Mesothelial cell of epicardium (in vitro differentiated cells): Measurements from ENCODE around the gene RASAL3. TPM values are rescaled to one million over a fixed set of nuclear protein-coding genes. Genes with fewer than 3 reads are reported as not detected.

Experiments used
- DNase-seq, 2 experiments: peaks; one replicate each; pipeline ENCODE4 v3.0.0; 2021; ENCODE audit warnings: low spot score in 2 of 2; ENCODE audit not compliant: unreplicated experiment in 2 of 2
- H3K27ac Mint-ChIP-seq: 2 replicates; pipeline ENCODE4 v1.8.0; 2021; ENCODE audit warnings: mixed read lengths
- H3K27me3 Mint-ChIP-seq: 2 replicates; pipeline ENCODE4 v1.8.0; 2021; ENCODE audit warnings: low read depth, mixed read lengths
- H3K36me3 Mint-ChIP-seq: 2 replicates; pipeline ENCODE4 v1.8.0; 2021; ENCODE audit warnings: mixed read lengths
- H3K4me1 Mint-ChIP-seq: 2 replicates; pipeline ENCODE4 v1.8.0; 2021; ENCODE audit warnings: mixed read lengths
- H3K4me3 Mint-ChIP-seq: 2 replicates; pipeline ENCODE4 v1.8.0; 2021; ENCODE audit warnings: mild to moderate bottlenecking, moderate library complexity, mixed read lengths
- H3K9me3 Mint-ChIP-seq: 2 replicates; pipeline ENCODE4 v1.8.0; 2021; ENCODE audit warnings: mixed read lengths
- total RNA-seq: library from RNA; stranded (reverse); gene quantifications from 3 replicates; pipeline ENCODE4 v1.2.1, GENCODE V29; 2021
- TF ChIP-seq, protein P1 (sequence below): fragments of 200-600 bp; sonication (generic); IDR thresholded peaks from one replicate; pipeline ENCODE4 v1.5.0; 2021; ENCODE audit warnings: antibody characterized with exemption; ENCODE audit not compliant: unreplicated experiment

The RASAL3 gene
- total RNA-seq, 1 donor from 2014 or later: not detected

DNA sequence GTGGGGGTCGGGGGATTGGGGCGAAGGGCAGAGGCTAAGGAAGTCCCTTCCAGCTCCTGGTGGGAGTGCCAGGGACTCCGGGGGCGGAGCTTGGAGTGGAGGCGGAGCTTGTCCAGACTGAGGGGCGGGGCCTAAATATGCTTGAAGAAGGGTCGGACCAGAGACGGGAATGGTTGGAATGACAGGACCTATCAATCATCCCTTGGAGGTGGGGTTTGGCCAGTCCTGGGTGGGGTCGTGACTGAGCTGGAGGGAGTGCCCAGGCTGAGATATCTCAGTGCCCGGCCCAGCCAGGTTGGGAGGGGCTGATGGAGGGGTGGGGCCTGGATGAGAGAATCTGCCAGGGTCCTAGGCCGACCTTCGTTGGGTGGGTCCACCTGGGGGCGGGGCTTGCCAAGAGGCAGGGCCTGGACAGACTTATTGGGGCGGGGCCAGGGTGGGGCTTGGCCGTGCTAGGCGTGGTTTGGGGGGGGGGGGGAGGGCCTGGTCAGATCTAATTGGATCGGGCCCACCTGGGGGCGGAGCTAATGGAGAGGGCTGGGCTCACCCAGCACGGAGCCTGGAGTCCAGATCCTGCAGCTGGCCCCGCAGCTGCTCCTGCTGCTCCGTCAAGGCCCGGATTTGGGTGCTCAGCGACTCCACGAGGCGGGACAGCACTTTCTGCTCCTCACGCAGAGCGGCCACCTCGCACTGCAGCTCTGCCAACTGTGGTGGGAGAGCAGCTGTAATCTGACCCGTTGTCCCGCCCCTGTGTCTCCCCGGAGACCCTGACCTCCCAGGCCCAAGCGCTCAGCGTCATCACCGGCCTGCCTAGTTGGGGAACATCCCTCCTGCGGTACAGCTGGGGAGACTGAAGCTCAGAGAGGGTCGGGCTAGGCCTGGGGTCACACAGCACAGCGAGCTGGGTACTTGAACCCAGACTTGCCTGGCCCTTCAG is 12.0 kb downstream of the RASAL3 start:
- H3K4me1 Mint-ChIP-seq: peaks cover 18% of the 10 kb centered on the region
- H3K4me3 Mint-ChIP-seq: peak overlapping the region; percentile 40
- peaks cover 1% of the 10 kb centered on the region for H3K36me3 Mint-ChIP-seq
- H3K27ac Mint-ChIP-seq: no peak overlapping the region
- H3K27me3 Mint-ChIP-seq: peaks cover 61% of the 10 kb centered on the region
- peak in 1 of 2 experiments; percentile 67 for DNase-seq
- TF ChIP-seq, protein P1, sequence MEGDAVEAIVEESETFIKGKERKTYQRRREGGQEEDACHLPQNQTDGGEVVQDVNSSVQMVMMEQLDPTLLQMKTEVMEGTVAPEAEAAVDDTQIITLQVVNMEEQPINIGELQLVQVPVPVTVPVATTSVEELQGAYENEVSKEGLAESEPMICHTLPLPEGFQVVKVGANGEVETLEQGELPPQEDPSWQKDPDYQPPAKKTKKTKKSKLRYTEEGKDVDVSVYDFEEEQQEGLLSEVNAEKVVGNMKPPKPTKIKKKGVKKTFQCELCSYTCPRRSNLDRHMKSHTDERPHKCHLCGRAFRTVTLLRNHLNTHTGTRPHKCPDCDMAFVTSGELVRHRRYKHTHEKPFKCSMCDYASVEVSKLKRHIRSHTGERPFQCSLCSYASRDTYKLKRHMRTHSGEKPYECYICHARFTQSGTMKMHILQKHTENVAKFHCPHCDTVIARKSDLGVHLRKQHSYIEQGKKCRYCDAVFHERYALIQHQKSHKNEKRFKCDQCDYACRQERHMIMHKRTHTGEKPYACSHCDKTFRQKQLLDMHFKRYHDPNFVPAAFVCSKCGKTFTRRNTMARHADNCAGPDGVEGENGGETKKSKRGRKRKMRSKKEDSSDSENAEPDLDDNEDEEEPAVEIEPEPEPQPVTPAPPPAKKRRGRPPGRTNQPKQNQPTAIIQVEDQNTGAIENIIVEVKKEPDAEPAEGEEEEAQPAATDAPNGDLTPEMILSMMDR: no peak
- H3K9me3 Mint-ChIP-seq: no peaks in the 10 kb centered on the region

DNA sequence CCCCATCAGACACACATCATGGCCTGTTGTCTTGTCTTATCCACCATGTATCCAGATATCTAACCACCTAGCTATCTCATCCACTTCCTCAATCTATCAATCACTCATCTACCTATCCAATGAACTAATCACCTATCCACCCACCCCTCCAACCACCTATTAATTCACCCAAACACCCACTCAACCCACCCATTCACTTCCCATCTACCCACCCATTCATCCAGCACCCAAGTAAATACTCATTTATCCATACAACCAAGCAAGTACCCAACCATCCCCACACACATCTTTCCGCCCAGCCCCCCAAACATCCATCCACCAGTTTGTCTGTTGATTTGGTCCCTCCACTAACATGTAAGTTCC is 13.8 kb downstream of the RASAL3 start:
- TF ChIP-seq, protein P1: no peak
- Mint-ChIP-seq H3K36me3 (peaks cover 4% of the 10 kb centered on the region), H3K4me1 (peaks cover 18% of the 10 kb centered on the region), H3K27me3 (peaks cover 44% of the 10 kb centered on the region), H3K4me3 (peak overlapping the region; percentile 77), H3K9me3 (no peaks in the 10 kb centered on the region), H3K27ac (peak overlapping the region; percentile 68)
- no peak for DNase-seq

DNA sequence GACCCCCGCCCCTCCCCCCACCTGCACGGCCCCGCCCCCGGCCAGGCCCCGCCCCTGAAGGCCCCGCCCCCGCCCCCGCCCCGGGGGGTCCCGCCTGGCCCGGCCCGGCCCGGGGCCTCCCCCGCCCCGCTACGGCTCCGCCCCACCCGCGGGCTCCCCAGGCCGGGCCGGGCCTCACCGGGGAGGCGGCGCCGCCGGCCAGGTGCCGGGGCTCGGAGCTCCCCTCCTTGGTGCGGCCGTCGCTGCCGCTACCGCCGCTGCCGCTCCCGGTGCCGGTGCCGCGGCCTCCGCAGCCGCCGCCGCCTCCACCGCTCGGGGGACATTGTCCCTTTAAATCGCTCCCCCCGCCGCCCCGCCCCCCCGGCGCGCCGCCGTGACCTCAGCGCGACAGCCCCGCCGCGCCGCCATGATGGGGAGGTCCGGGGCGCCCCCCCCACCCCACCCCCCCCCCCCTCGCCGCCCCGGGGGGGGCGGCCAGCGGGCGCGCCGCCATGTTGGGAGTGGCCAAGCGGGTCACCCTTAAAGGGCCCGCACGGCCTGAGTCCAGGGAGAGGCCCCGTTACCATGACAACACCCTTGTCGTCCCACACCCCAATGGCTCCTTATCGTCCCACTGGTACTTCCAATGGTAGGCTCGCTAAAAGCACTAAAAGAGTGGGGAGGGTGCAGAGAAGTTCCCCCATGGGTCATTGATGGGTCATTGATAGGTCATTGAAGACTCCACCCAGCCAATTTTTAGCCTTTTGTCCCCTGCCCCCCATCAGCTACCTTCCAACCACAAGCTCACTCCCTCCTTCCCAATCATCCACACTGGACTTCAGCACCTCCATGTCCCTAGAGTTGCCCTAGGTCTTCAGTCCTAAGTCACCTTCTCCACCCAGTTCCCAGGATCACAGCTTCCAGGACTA is 14.5 kb downstream of the RASAL3 start, which contains the start of gene WIZ:
TSS of gene WIZ (minus strand) at position 337 of the 908 bp plus-strand sequence. CDS start 1,649 bp downstream, outside the sequence.
- Mint-ChIP-seq H3K27ac (peak within 1 kb of the TSS; percentile 68), H3K27me3 (peaks cover 38% of the 10 kb centered on the region), H3K4me1 (peaks cover 18% of the 10 kb centered on the region), H3K9me3 (no peaks in the 10 kb centered on the region), H3K4me3 (peak within 1 kb of the TSS; percentile 77), H3K36me3 (peaks cover 4% of the 10 kb centered on the region)
- DNase-seq: peak; percentile 71 to 80
- TF ChIP-seq, protein P1: no peak

DNA sequence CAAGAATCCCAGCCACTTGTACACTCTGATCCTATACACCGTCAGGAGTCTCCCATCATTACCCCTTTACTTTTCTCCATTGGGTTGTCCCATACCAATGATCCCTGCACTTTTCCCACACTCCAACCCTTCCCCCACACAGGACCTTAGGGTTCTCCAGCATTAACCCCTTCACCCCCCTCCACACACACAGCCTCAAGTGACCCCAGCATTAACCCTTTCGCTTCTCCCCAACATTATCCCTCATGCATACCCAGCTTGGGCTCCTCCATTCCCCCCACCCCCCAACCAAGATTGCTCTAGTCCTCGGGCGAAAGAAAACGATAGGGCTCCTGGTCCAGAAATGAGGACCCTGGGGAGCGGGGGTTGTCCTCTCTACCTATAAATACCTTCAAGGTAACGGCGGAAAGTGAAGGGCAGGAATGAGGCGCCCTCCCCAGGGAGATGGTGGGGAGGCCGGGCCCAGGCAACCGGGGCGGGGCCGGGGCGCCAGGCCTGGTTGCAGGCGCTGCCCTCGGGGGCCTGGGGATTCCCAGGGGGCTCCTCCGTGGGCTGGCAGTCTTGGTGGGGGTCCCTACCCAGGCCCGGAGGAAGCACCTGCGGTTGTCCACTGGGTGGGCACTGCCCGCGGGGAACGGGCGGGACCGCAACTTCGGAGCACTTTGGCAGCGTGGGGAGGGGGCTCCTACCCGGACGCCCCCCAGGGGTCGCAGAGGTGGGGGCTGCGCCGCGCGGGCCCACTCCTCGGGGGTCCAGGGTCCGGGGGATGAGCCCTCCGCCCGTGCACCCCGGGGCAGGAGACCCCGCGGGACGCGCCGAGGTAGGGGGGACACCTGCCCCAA is 15.3 kb downstream of the RASAL3 start:
- Mint-ChIP-seq H3K27ac (peak overlapping the region; percentile 47), H3K4me1 (peaks cover 18% of the 10 kb centered on the region), H3K27me3 (peaks cover 29% of the 10 kb centered on the region), H3K9me3 (no peaks in the 10 kb centered on the region), H3K36me3 (peaks cover 4% of the 10 kb centered on the region), H3K4me3 (peak overlapping the region; percentile 75)
- TF ChIP-seq, protein P1: no peak
- DNase-seq: no peak
